Karpas-422 (cell line): ENCODE data around the gene CPSF4L. TPM values are rescaled to one million over a fixed set of nuclear protein-coding genes. Genes with fewer than 3 reads are reported as not detected.

Experiments
- DNase-seq: peaks from one replicate; pipeline ENCODE4 v3.0.0-alpha.2; 2015
- H2AFZ ChIP-seq: fragments of 200-600 bp; sonication (generic); 2 replicates; pipeline ENCODE4 v1.6.1; 2014; ENCODE audit warnings: antibody characterized with exemption, low read length, mixed read lengths
- H3K27ac ChIP-seq: fragments of 200-600 bp; sonication (generic); 2 replicates; pipeline ENCODE4 v1.5.1; 2014; ENCODE audit warnings: mild to moderate bottlenecking, low read length, moderate library complexity
- H3K27me3 ChIP-seq: fragments of 200-600 bp; sonication (generic); 2 replicates; pipeline ENCODE4 v1.6.1; 2014; ENCODE audit warnings: low read length, mixed read lengths
- H3K36me3 ChIP-seq: fragments of 200-600 bp; sonication (generic); 2 replicates; pipeline ENCODE4 v1.6.1; 2014; ENCODE audit warnings: low read length, mixed read lengths; ENCODE audit not compliant: insufficient read depth
- H3K4me1 ChIP-seq: fragments of 200-600 bp; sonication (generic); 2 replicates; pipeline ENCODE4 v1.6.1; 2014; ENCODE audit warnings: mild to moderate bottlenecking, low read length, mixed read lengths
- H3K4me2 ChIP-seq: fragments of 200-600 bp; sonication (generic); 2 replicates; pipeline ENCODE4 v1.6.1; 2014; ENCODE audit warnings: low read length, low read depth, mild to moderate bottlenecking; ENCODE audit not compliant: poor library complexity, severe bottlenecking
- H3K4me3 ChIP-seq: fragments of 200-600 bp; sonication (generic); 2 replicates; pipeline ENCODE4 v1.5.1; 2014; ENCODE audit warnings: mild to moderate bottlenecking, antibody characterized with exemption, low read length, mixed read lengths
- H3K79me2 ChIP-seq: fragments of 200-600 bp; sonication (generic); 2 replicates; pipeline ENCODE4 v1.6.1; 2014; ENCODE audit warnings: mild to moderate bottlenecking, low read length, mixed read lengths
- H3K9ac ChIP-seq: fragments of 200-600 bp; sonication (generic); 2 replicates; pipeline ENCODE4 v1.6.0; 2014; ENCODE audit warnings: low read length
- H3K9me2 ChIP-seq: fragments of 200-600 bp; sonication (generic), shearing (Covaris generic); replicated peaks from 2 replicates; pipeline ENCODE4 v1.6.0; 2014; ENCODE audit warnings: mild to moderate bottlenecking, low read length, moderate library complexity; ENCODE audit not compliant: insufficient read depth
- H3K9me3 ChIP-seq: fragments of 300-700, 200-600 bp; sonication (generic); 2 replicates; pipeline ENCODE4 v1.6.1; 2014; ENCODE audit warnings: low read length, mixed read lengths
- H4K20me1 ChIP-seq: fragments of 200-600 bp; sonication (generic); 2 replicates; pipeline ENCODE4 v1.6.1; 2014; ENCODE audit warnings: mild to moderate bottlenecking, antibody characterized with exemption, low read length, low read depth; ENCODE audit not compliant: insufficient read depth
- total RNA-seq: library from RNA; depleted of rRNA; stranded (reverse); fragments of >200 nt; shearing (Covaris generic); gene quantifications from 2 replicates; pipeline ENCODE4 v1.2.3, GENCODE V29; 2014; ENCODE audit warnings: low replicate concordance

The CPSF4L gene
- total RNA-seq, 1 experiment from 2014 or later: not detected

DNA sequence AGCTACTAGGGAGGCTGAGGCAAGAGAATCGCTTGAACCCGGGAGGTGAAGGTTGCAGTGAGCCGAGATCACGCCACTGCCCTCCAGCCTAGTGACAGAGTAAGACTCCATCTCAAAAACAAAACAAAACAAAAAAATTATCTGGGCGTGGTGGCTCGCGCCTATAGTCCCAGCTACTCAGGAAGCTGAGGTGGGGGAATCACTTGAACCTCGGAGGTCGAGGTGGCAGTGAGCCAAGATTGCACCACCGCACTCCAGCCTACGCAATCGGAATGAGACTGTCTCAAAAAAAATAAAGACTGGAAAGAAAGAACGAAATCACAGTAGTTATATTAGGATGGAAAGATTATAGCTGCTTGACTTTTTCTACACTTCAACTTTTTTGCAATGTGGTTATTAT, 49.9 kb downstream of the CPSF4L start:
- H3K27ac ChIP-seq: no peak overlapping the region

GRCh38 chr17:73210002-73210678, 51.5 kb downstream of the CPSF4L start:
- no peaks in the 10 kb centered on the region for H3K9me3 ChIP-seq
- H3K79me2 ChIP-seq: peaks cover 54% of the 10 kb centered on the region
- H3K4me3 ChIP-seq: no peak overlapping the region
- H3K9me2 ChIP-seq: no peaks in the 10 kb centered on the region
- H2AFZ ChIP-seq: no peak overlapping the region
- H3K27ac ChIP-seq: no peak overlapping the region
- H3K36me3 ChIP-seq: peaks cover 53% of the 10 kb centered on the region
- H3K9ac ChIP-seq: no peak overlapping the region
- H3K4me2 ChIP-seq: no peak overlapping the region
- no peaks in the 10 kb centered on the region for H3K27me3 ChIP-seq
- 0 out of 2 replicates have a peak, but pooled peaks cover 4% of the 10 kb centered on the region for H4K20me1 ChIP-seq
- no peaks in the 10 kb centered on the region for H3K4me1 ChIP-seq
- DNase-seq: peak; percentile 66

More for the DNA sequence above, 49.9 kb downstream of the CPSF4L start:
- H4K20me1 ChIP-seq: 0 out of 2 replicates have a peak, but pooled peaks cover 4% of the 10 kb centered on the region
- peaks cover 63% of the 10 kb centered on the region for H3K79me2 ChIP-seq
- no peak overlapping the region for H3K4me3 ChIP-seq
- no peak overlapping the region for H2AFZ ChIP-seq
- H3K4me2 ChIP-seq: no peak overlapping the region
- H3K9ac ChIP-seq: no peak overlapping the region
- no peaks in the 10 kb centered on the region for H3K27me3 ChIP-seq
- no peak for DNase-seq
- H3K4me1 ChIP-seq: no peaks in the 10 kb centered on the region
- H3K36me3 ChIP-seq: peaks cover 46% of the 10 kb centered on the region
- H3K9me3 ChIP-seq: no peaks in the 10 kb centered on the region
- H3K9me2 ChIP-seq: no peaks in the 10 kb centered on the region

DNA sequence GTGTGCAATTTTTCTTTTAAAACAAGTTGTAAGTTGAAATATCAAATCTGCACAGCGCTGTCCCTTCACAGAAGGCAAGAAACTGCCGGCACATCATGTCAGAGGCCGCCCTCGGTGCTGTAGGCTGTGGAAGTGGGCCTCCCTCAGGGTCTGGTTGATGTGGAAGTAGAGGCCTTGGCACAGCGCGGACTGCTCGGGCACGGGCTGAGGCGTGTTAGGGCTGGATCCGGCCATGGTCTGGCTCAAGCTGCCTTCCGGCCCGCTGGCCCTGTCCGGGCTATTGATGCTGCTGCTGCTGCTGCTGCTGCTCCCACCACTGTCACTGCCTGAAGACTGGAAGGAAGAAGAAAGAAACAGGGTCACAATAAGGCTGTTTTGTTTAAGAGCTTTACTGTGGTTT, 52.2 kb downstream of the CPSF4L start:
- DNase-seq: no peak
- H3K27ac ChIP-seq: no peak overlapping the region
- no peak overlapping the region for H3K9ac ChIP-seq
- H3K27me3 ChIP-seq: no peaks in the 10 kb centered on the region
- H4K20me1 ChIP-seq: 0 out of 2 replicates have a peak, but pooled peaks cover 4% of the 10 kb centered on the region
- H3K4me2 ChIP-seq: no peak overlapping the region
- H3K79me2 ChIP-seq: peaks cover 47% of the 10 kb centered on the region
- peaks cover 50% of the 10 kb centered on the region for H3K36me3 ChIP-seq
- no peaks in the 10 kb centered on the region for H3K9me3 ChIP-seq
- H3K4me1 ChIP-seq: no peaks in the 10 kb centered on the region
- no peak overlapping the region for H2AFZ ChIP-seq
- no peaks in the 10 kb centered on the region for H3K9me2 ChIP-seq
- H3K4me3 ChIP-seq: no peak overlapping the region

DNA sequence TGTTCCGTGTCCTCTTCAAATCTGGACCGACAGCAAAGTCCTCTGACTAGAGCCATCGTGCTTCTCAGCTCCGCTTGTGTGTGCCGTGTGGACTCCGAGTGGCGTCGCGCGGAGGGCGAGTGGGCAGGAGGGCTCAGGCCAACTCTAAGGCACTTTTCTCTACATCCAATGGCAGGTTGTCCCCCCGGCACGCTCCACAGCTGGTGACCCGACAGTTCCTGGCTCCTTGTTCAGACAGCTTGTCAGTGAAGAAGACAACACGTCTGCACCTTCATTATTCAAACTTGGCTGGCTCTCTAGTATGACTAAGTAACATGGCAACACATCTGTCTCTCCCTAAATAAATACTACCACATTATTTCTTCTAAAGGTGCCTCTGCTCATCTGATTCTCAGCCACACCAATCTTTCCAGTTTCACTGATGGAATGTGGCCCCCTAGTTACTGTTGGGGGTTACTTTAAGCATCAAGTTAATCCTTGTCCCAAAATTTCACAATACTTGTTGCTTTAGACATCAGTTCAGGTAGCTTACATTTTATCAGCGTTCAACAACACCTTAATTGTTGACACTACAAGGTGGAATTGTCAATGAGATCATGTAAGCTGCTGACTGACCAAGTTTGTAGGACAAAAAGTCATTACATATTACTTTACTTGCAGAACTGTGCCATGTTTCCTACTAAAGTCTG, 53.4 kb downstream of the CPSF4L start:
- no peak overlapping the region for H3K4me3 ChIP-seq
- H3K27me3 ChIP-seq: no peaks in the 10 kb centered on the region
- H3K9me2 ChIP-seq: no peaks in the 10 kb centered on the region
- no peaks in the 10 kb centered on the region for H3K4me1 ChIP-seq
- H3K9ac ChIP-seq: no peak overlapping the region
- 0 out of 2 replicates have a peak, but pooled peaks cover 4% of the 10 kb centered on the region for H4K20me1 ChIP-seq
- no peak for DNase-seq
- no peak overlapping the region for H3K27ac ChIP-seq
- peaks cover 36% of the 10 kb centered on the region for H3K79me2 ChIP-seq
- no peaks in the 10 kb centered on the region for H3K9me3 ChIP-seq
- H3K4me2 ChIP-seq: no peak overlapping the region
- no peak overlapping the region for H2AFZ ChIP-seq
- peaks cover 49% of the 10 kb centered on the region for H3K36me3 ChIP-seq

DNA sequence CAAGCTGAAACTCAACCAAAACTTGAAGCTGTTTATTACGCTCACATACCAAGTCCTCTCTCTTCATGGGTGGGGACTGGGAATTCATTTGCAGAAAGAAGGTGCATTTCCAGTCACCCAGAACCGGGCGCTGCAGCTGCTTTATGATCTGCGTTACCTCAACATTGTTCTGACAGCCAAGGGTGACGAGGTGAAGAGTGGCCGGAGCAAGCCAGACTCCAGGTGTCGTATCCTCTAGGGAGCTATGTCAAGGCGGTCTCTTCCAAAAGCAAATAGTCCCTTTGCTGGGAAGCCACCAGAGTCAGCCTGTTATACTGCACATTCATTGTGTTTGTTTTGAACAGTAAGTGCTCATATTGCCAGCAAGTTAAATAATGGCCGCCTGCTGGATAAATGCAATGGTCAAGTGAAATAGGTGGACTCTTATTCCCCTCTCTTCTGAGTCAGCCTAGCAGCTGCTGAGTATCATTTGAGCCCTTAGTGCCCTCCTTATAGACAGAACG, 56.2 kb downstream of the CPSF4L start:
- no peak overlapping the region for H3K4me3 ChIP-seq
- H3K9ac ChIP-seq: no peak overlapping the region
- no peak overlapping the region for H2AFZ ChIP-seq
- H3K9me3 ChIP-seq: no peaks in the 10 kb centered on the region
- H3K9me2 ChIP-seq: no peaks in the 10 kb centered on the region
- H3K79me2 ChIP-seq: peaks cover 24% of the 10 kb centered on the region
- 0 out of 2 replicates have a peak, but pooled peaks cover 4% of the 10 kb centered on the region for H4K20me1 ChIP-seq
- no peaks in the 10 kb centered on the region for H3K4me1 ChIP-seq
- H3K4me2 ChIP-seq: no peak overlapping the region
- no peak overlapping the region for H3K27ac ChIP-seq
- peaks cover 72% of the 10 kb centered on the region for H3K36me3 ChIP-seq
- H3K27me3 ChIP-seq: no peaks in the 10 kb centered on the region
- no peak for DNase-seq

DNA sequence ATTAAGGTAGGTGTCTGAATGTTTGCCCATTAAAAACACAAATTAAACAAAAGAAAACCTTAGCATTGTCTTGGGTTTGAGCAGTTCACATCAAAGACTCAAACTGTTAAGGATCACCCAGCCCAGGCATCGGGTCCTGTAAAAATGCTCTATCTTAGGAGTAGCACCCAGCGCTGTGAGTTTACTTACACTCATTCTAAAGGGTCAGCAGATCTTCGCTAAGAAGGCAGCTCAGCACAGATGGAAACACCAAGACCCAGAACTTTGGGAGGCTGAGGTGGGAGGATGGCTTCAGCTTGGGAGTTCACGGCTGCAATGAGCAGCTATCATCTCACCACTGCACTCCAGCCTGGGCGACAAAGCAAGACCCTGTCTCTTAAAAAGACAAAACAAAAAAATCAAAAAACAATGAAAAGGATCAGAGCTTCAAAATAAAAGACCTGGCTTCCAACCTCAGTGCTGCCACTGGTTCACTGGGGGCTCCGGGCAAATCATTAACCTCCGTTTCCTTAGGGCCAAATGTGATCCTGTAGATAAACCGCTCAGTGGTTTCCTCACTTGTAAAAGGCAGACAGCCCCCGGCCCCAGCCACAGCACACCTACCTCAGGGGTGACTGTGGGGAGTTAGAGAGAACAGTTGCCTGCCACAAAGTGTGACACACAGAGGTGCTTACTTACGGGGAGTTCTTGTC, 57.7 kb downstream of the CPSF4L start:
- no peak overlapping the region for H3K4me2 ChIP-seq
- no peak overlapping the region for H2AFZ ChIP-seq
- no peaks in the 10 kb centered on the region for H3K9me3 ChIP-seq
- no peaks in the 10 kb centered on the region for H3K27me3 ChIP-seq
- DNase-seq: no peak
- H3K4me3 ChIP-seq: no peak overlapping the region
- no peaks in the 10 kb centered on the region for H3K9me2 ChIP-seq
- peaks cover 16% of the 10 kb centered on the region; the same call in 1 of the 2 replicates for H3K79me2 ChIP-seq
- H3K4me1 ChIP-seq: no peaks in the 10 kb centered on the region
- no peak overlapping the region for H3K27ac ChIP-seq
- no peak overlapping the region for H3K9ac ChIP-seq
- 0 out of 2 replicates have a peak, but pooled peaks cover 4% of the 10 kb centered on the region for H4K20me1 ChIP-seq
- peaks cover 73% of the 10 kb centered on the region for H3K36me3 ChIP-seq

GRCh38 chr17:73203135-73203787, 58.4 kb downstream of the CPSF4L start:
- Histone ChIP-seq H3K27ac (no peak overlapping the region), H3K4me3 (no peak overlapping the region), H4K20me1 (0 out of 2 replicates have a peak, but pooled peaks cover 4% of the 10 kb centered on the region), H3K9ac (no peak overlapping the region), H3K9me3 (no peaks in the 10 kb centered on the region), H3K4me1 (no peaks in the 10 kb centered on the region), H3K4me2 (no peak overlapping the region), H3K27me3 (no peaks in the 10 kb centered on the region), H3K79me2 (peaks cover 10% of the 10 kb centered on the region; the same call in 1 of the 2 replicates), H3K36me3 (peaks cover 73% of the 10 kb centered on the region), H2AFZ (no peak overlapping the region), H3K9me2 (no peaks in the 10 kb centered on the region)
- DNase-seq: no peak
